A549 treated with CORT108297 at 1 μM for 4 hours (cell line): Measurements from ENCODE around the gene GOLGA8G. TPM values are rescaled to one million over a fixed set of nuclear protein-coding genes. Genes with fewer than 3 reads are reported as not detected.

ENCODE experiments used
- total RNA-seq: library from RNA; stranded (reverse); fragments of 200-300 nt; extraction: Qiagen RNA extraction; gene quantifications from 5 replicates; pipeline ENCODE4 v1.2.3, GENCODE V29; 2022

GOLGA8G gene
- total RNA-seq = not detected in 5 replicates

GRCh38 chr15:28532954-28533353 is at the start of gene GOLGA8G:
Gene GOLGA8G, minus strand, starts transcription at chr15:28532971. Its CDS starts 62 bp downstream, at chr15:28532909.

GRCh38 chr15:28553268-28553667 is 20.5 kb upstream of the GOLGA8G start, which contains the start of gene GOLGA6L25:
Gene GOLGA6L25, plus strand, starts transcription at chr15:28553568. Its CDS starts 61 bp downstream, at chr15:28553629.

Other genes with a start within 250 kb of the GOLGA8G start
- gene HERC2, start 210.8 kb downstream of the GOLGA8G start, total RNA-seq = 40.6 to 52.1 TPM (median 45.3 TPM) in 5 replicates
- not detected in 5 replicates for gene GOLGA6L24, start 174.9 kb downstream of the GOLGA8G start, total RNA-seq
- not detected in 5 replicates for gene GOLGA8F, start 154.3 kb downstream of the GOLGA8G start, total RNA-seq
- not detected in 5 replicates for gene GOLGA6L25, start 20.6 kb upstream of the GOLGA8G start, total RNA-seq
- not detected in 5 replicates for gene GOLGA8M, start 179.4 kb upstream of the GOLGA8G start, total RNA-seq